Neutrophil (primary cell): ENCODE data around the gene ANKRD10.

Experiments used
- H3K27ac ChIP-seq: fragments of 200-600 bp; sonication (generic); 2 replicates; pipeline ENCODE4 v1.5.1; 2016; ENCODE audit warnings: mild to moderate bottlenecking, moderate library complexity
- H3K27me3 ChIP-seq: fragments of 200-600 bp; sonication (generic); 2 replicates; pipeline ENCODE4 v1.6.0; 2016; ENCODE audit warnings: mild to moderate bottlenecking
- H3K36me3 ChIP-seq: fragments of 200-600 bp; sonication (generic); 2 replicates; pipeline ENCODE4 v1.5.1; 2017
- H3K4me1 ChIP-seq, 2 experiments: fragments of 200-600 bp in 1 of 2; sonication (generic) in 1 of 2; 1 replicate in 1 of 2; 2 replicates in 1 of 2; pipeline versions ENCODE4 v1.5.1 to v1.6.1; 2013 to 2016; ENCODE audit warnings: low read depth in 1 of 2, low read length in 1 of 2, mild to moderate bottlenecking in 1 of 2, moderate library complexity in 1 of 2; ENCODE audit not compliant: control insufficient read depth in 1 of 2, insufficient read depth in 1 of 2
- H3K4me3 ChIP-seq, 2 experiments: fragments of 200-600 bp in 1 of 2; sonication (generic) in 1 of 2; 1 replicate in 1 of 2; 2 replicates in 1 of 2; pipeline ENCODE4 v1.5.1; 2013 to 2016; ENCODE audit warnings: low read depth in 1 of 2, low read length in 1 of 2, mild to moderate bottlenecking in 1 of 2, moderate library complexity in 1 of 2
- H3K9me3 ChIP-seq: fragments of 200-600 bp; sonication (generic); 2 replicates; pipeline ENCODE4 v1.5.1; 2016
- TF ChIP-seq, protein P1 (sequence below): fragments of 200-600 bp; sonication (generic); IDR thresholded peaks from 2 replicates; pipeline ENCODE4 v1.5.1; 2016; ENCODE audit warnings: antibody characterized with exemption

ANKRD10 gene

GRCh38 chr13:110888390-110888789 is 26.5 kb downstream of the ANKRD10 start:
- H3K9me3 ChIP-seq: no peaks in the 10 kb centered on the region
- H3K4me1 ChIP-seq: peaks cover 8% of the 10 kb centered on the region in 2 experiments
- TF ChIP-seq, protein P1, sequence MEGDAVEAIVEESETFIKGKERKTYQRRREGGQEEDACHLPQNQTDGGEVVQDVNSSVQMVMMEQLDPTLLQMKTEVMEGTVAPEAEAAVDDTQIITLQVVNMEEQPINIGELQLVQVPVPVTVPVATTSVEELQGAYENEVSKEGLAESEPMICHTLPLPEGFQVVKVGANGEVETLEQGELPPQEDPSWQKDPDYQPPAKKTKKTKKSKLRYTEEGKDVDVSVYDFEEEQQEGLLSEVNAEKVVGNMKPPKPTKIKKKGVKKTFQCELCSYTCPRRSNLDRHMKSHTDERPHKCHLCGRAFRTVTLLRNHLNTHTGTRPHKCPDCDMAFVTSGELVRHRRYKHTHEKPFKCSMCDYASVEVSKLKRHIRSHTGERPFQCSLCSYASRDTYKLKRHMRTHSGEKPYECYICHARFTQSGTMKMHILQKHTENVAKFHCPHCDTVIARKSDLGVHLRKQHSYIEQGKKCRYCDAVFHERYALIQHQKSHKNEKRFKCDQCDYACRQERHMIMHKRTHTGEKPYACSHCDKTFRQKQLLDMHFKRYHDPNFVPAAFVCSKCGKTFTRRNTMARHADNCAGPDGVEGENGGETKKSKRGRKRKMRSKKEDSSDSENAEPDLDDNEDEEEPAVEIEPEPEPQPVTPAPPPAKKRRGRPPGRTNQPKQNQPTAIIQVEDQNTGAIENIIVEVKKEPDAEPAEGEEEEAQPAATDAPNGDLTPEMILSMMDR: no peak
- no peaks in the 10 kb centered on the region for H3K27me3 ChIP-seq
- H3K27ac ChIP-seq: no peak overlapping the region
- no peak overlapping the region for H3K4me3 ChIP-seq
- peaks cover 10% of the 10 kb centered on the region for H3K36me3 ChIP-seq

DNA sequence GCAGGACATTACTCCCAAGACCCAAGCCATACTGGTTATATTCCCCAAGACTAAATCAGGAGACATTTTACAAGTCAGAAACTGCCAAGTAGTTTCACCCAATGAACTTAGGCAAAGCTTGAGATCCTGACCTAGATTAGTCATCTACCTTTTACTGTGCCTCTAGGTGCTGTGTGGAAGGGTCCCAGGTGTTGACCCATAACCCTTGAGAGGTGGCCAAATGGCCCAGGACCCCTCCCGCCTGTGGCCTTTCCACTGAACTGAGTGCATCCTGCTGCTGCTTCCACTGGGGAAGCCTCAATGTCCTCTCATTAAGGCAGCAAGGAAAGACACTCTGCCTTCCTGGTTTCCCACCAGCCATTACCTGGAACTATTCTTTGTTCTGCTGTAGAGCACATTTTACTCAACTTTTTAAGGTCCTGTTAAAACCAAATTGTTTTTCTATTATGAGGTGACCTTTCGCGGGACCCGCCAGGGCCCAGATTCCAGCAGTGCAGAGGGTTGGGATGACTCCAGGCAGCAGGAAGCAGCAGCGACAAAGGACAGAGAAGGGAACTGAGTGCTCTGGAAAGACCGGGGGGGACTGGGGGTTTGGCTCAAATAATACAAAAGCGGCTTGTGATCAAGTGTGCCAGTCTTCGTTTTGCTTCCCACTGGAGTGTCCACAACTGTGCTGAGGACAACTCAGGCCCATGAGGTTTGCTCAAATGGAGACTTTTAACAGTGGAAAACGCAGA is 27.1 kb downstream of the ANKRD10 start:
- no peak overlapping the region for H3K27ac ChIP-seq
- H3K27me3 ChIP-seq: no peaks in the 10 kb centered on the region
- no peaks in the 10 kb centered on the region for H3K9me3 ChIP-seq
- peaks cover 8% of the 10 kb centered on the region in 2 experiments for H3K4me1 ChIP-seq
- peaks cover 4% of the 10 kb centered on the region for H3K36me3 ChIP-seq
- TF ChIP-seq, protein P1: no peak
- H3K4me3 ChIP-seq: no peak overlapping the region

DNA sequence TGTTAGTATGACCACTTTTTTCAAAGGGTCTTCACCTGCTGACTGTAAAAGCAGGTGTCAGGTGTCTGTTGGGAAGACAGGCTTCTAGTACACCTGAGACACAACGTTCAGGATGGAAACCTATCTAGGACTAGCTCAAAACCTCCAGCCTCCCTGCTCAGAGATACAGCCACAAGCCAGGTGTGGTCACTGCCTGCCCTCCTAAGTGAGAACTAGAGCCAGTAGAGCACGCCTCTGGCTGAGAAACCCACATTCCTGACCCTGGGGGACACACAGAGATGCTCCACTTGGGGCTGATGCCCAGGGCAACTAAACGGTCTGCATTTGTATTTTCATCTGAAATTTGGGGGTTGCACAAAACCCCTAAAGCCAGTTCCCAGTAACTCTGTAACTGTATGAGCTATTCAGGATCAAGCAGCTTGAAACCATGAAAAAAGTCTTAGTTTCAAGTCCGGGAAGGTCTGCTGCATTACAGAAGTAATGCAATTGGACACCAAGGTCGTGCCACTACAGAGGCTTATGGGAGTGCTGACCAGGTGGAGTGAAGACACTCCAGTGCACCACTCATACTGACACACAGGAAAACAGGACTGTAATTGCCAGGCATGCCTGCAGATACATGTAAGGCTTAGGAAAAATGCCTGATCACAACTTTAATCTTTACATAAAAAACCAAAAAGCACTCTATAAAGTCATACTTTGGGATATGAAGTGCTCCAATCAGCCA is 27.8 kb downstream of the ANKRD10 start:
- Histone ChIP-seq H3K27me3 (no peaks in the 10 kb centered on the region), H3K36me3 (no peaks in the 10 kb centered on the region), H3K9me3 (no peaks in the 10 kb centered on the region), H3K27ac (no peak overlapping the region), H3K4me3 (no peak overlapping the region), H3K4me1 (peaks cover 8% of the 10 kb centered on the region in 2 experiments)
- TF ChIP-seq, protein P1: no peak

DNA sequence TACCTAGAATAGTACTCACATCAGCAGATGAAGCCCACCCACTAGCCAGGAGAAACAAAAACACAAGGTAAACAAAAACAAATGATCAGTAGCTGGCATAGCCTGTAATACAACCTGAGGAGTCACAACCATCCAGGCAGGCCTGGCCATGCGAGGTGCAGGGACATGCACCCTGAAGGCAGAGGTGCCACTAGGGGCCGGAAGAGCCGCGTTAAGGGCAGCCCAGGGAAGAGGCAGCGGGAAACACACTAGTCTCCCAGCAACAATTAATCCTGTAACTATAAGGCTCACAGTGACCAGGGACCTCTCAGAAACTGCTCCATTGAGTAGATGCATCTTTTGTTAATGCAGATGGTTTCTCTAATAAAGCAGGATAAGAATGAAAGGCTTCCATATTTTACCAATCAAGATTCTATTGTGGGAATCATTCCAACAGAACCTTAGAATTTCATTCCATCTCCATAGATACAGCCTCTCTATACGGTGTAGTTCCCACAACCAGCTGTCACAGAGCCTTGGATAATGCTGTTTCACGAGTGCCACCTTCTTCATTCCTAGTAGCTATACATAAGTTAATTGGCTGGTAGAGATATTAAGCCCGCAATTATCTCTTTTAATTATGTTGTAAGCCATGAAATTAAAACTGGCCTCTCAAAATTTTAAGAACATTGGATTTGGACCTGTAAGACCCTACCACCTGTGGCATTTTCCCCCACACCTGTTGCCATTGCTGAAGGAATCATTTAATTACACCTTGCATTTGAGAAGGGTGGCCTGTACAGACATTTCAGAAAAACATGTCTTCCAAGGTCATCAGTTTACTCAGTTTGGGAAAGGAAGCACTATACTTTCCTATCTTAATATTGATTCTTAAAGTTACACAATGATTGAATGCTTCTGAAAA is 28.7 kb downstream of the ANKRD10 start:
- H3K27me3 ChIP-seq: no peaks in the 10 kb centered on the region
- TF ChIP-seq, protein P1: no peak
- no peaks in the 10 kb centered on the region for H3K36me3 ChIP-seq
- H3K4me3 ChIP-seq: no peak overlapping the region
- H3K4me1 ChIP-seq: peaks cover 7 to 8% of the 10 kb centered on the region in 2 experiments
- H3K9me3 ChIP-seq: no peaks in the 10 kb centered on the region
- H3K27ac ChIP-seq: no peak overlapping the region

DNA sequence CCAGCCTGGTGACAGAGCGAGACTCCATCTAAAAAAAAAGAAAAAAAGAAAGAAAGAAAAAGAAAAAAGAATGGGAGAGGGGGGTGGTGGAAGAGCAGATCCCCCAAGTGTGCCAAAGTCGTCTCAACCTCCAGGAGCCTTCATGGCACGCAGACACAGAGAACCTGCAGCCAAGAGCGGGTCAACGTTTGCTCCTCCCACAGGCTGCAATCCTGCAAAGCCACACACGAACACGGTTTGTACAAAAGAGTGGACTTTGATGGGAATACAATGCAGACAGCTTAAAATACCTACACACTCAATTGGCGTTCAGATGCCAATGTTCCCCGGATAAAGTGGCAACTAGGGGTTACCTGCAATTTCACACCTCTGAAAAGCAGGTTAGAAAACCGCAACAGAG is 29.4 kb downstream of the ANKRD10 start:
- TF ChIP-seq, protein P1: no peak

More for the DNA sequence above, 29.4 kb downstream of the ANKRD10 start:
- H3K4me1 ChIP-seq: peaks cover under 1% of the 10 kb centered on the region in 2 experiments
- no peak overlapping the region for H3K4me3 ChIP-seq
- peaks cover 5% of the 10 kb centered on the region for H3K36me3 ChIP-seq
- no peaks in the 10 kb centered on the region for H3K27me3 ChIP-seq
- no peak overlapping the region for H3K27ac ChIP-seq
- H3K9me3 ChIP-seq: no peaks in the 10 kb centered on the region
